ENCODE data around the gene CCDC9.

DNA sequence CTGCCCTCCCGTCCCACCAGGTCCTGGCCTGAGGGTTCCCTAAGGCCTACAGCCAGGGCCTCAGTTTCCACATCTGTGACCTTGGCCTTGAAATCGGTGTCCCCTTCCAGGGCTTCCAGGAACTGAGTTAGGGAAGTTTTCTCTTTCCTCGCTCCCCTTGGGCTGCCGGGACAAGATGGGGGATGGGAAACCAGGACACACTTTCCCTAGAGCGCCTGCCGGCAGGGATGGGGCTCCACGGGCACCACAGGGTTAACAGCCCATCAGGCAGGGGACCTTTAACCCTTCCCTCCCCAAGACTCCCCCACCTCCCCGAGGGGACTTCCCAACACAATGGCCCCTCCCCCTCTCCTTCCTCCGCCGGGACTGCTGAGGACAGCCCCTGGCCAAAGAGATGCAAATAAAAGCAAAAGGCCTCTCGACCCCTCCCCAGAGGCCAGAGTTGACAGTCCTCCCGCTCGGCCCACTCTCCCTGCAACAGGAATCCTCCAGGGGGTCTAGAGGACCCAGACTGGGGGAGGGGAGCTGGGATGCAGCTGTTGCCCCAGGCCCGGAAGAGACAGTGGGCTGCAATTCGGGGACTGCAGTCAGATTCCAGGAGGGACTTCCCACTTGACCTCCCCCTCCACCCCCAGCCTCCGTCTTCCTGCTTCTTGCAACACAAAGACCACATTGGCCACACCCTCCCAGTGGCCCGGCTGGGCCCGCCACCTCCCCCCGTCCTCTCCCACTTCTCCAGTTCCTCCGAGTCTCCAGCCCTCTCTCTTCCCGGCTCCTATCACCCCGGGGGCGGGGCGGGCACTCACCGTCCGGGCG lies 28.8 kb upstream of the CCDC9 start:
- TF ChIP-seq RARB (CRISPR knock-in tag; IDR thresholded peaks at IDR 0.05) (no peak), CSDC2 (CRISPR knock-in tag; IDR thresholded peaks at IDR 0.05) (no peak), PPARA (CRISPR knock-in tag; IDR thresholded peaks at IDR 0.05; ENCODE audit: borderline replicate concordance) (no peak), OSR1 (CRISPR knock-in tag; IDR thresholded peaks at IDR 0.05) (no peak), ZFP3 (CRISPR knock-in tag; IDR thresholded peaks at IDR 0.05) (no peak), ZFP30 (CRISPR knock-in tag; IDR thresholded peaks at IDR 0.05) (no peak), TOX (CRISPR knock-in tag; IDR thresholded peaks at IDR 0.05; ENCODE audit: borderline replicate concordance) (no peak), ISL1 (CRISPR knock-in tag; IDR thresholded peaks at IDR 0.05) (no peak), ZC3H10 (CRISPR knock-in tag; IDR thresholded peaks at IDR 0.05) (no peak), ESRRG (CRISPR knock-in tag; IDR thresholded peaks at IDR 0.05) (no peak)
- TF ChIP-seq, protein P1, sequence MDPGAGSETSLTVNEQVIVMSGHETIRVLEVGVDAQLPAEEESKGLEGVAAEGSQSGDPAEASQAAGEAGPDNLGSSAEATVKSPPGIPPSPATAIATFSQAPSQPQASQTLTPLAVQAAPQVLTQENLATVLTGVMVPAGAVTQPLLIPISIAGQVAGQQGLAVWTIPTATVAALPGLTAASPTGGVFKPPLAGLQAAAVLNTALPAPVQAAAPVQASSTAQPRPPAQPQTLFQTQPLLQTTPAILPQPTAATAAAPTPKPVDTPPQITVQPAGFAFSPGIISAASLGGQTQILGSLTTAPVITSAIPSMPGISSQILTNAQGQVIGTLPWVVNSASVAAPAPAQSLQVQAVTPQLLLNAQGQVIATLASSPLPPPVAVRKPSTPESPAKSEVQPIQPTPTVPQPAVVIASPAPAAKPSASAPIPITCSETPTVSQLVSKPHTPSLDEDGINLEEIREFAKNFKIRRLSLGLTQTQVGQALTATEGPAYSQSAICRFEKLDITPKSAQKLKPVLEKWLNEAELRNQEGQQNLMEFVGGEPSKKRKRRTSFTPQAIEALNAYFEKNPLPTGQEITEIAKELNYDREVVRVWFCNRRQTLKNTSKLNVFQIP (CRISPR knock-in tag; IDR thresholded peaks at IDR 0.05; ENCODE audit: borderline replicate concordance, low read depth) = no peak
- TF ChIP-seq, protein P2, sequence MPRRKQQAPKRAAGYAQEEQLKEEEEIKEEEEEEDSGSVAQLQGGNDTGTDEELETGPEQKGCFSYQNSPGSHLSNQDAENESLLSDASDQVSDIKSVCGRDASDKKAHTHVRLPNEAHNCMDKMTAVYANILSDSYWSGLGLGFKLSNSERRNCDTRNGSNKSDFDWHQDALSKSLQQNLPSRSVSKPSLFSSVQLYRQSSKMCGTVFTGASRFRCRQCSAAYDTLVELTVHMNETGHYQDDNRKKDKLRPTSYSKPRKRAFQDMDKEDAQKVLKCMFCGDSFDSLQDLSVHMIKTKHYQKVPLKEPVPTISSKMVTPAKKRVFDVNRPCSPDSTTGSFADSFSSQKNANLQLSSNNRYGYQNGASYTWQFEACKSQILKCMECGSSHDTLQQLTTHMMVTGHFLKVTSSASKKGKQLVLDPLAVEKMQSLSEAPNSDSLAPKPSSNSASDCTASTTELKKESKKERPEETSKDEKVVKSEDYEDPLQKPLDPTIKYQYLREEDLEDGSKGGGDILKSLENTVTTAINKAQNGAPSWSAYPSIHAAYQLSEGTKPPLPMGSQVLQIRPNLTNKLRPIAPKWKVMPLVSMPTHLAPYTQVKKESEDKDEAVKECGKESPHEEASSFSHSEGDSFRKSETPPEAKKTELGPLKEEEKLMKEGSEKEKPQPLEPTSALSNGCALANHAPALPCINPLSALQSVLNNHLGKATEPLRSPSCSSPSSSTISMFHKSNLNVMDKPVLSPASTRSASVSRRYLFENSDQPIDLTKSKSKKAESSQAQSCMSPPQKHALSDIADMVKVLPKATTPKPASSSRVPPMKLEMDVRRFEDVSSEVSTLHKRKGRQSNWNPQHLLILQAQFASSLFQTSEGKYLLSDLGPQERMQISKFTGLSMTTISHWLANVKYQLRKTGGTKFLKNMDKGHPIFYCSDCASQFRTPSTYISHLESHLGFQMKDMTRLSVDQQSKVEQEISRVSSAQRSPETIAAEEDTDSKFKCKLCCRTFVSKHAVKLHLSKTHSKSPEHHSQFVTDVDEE (CRISPR knock-in tag; IDR thresholded peaks at IDR 0.05) = no peak
- TF ChIP-seq, protein P3, sequence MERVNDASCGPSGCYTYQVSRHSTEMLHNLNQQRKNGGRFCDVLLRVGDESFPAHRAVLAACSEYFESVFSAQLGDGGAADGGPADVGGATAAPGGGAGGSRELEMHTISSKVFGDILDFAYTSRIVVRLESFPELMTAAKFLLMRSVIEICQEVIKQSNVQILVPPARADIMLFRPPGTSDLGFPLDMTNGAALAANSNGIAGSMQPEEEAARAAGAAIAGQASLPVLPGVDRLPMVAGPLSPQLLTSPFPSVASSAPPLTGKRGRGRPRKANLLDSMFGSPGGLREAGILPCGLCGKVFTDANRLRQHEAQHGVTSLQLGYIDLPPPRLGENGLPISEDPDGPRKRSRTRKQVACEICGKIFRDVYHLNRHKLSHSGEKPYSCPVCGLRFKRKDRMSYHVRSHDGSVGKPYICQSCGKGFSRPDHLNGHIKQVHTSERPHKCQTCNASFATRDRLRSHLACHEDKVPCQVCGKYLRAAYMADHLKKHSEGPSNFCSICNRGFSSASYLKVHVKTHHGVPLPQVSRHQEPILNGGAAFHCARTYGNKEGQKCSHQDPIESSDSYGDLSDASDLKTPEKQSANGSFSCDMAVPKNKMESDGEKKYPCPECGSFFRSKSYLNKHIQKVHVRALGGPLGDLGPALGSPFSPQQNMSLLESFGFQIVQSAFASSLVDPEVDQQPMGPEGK (CRISPR knock-in tag; IDR thresholded peaks at IDR 0.05; ENCODE audit: borderline replicate concordance) = 0 out of 2 replicates have a peak, but pooled peaks have one; percentile 25
- TF ChIP-seq, protein P4, sequence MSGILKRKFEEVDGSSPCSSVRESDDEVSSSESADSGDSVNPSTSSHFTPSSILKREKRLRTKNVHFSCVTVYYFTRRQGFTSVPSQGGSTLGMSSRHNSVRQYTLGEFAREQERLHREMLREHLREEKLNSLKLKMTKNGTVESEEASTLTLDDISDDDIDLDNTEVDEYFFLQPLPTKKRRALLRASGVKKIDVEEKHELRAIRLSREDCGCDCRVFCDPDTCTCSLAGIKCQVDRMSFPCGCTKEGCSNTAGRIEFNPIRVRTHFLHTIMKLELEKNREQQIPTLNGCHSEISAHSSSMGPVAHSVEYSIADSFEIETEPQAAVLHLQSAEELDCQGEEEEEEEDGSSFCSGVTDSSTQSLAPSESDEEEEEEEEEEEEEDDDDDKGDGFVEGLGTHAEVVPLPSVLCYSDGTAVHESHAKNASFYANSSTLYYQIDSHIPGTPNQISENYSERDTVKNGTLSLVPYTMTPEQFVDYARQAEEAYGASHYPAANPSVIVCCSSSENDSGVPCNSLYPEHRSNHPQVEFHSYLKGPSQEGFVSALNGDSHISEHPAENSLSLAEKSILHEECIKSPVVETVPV (CRISPR knock-in tag; IDR thresholded peaks at IDR 0.05) = 0 out of 2 replicates have a peak, but pooled peaks have one; percentile 57

Measured in SK-N-SH treated with all-trans-retinoic acid at 6 μM for 48 hours (cell line).